HG03139 (cell line): ENCODE measurements around the gene CCDC178.

Experiments
- ATAC-seq: cut with Tn5 transposase; IDR thresholded peaks from one replicate; pipeline ENCODE4 v1.9.1; 2021; ENCODE audit not compliant: unreplicated experiment

CCDC178 gene

GRCh38 chr18:33132657-33133056 lies 307.9 kb downstream of the CCDC178 start:
- ATAC-seq: no peak

- no peak for ATAC-seq
Measured at GRCh38 chr18:33128581-33128980, 311.9 kb downstream of the CCDC178 start.

- ATAC-seq: no peak
Measured at GRCh38 chr18:33123862-33124518, 316.5 kb downstream of the CCDC178 start.

GRCh38 chr18:33116376-33116775 lies 324.1 kb downstream of the CCDC178 start:
- no peak for ATAC-seq

DNA sequence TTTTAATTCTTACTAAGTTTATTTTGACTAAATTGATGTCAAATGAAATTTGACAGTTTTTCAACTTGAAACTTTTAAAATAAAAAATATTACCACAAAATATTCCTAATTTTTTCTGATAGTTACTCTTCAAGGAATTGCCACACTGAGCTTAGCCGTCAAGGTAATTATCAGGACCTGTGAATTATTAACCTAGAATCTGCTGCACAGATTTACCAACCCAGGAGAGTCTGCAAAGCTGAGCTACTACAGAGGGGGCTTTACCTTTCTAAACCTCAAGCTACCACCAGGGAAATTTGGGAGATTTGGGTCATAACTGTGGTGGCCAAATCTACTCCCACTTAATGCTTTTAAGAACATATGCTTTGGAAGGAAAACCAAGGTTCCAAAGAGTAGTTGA lies 324.6 kb downstream of the CCDC178 start:
- ATAC-seq: no peak

- no peak for ATAC-seq
Measured at GRCh38 chr18:33115476-33115875, 325.0 kb downstream of the CCDC178 start.

DNA sequence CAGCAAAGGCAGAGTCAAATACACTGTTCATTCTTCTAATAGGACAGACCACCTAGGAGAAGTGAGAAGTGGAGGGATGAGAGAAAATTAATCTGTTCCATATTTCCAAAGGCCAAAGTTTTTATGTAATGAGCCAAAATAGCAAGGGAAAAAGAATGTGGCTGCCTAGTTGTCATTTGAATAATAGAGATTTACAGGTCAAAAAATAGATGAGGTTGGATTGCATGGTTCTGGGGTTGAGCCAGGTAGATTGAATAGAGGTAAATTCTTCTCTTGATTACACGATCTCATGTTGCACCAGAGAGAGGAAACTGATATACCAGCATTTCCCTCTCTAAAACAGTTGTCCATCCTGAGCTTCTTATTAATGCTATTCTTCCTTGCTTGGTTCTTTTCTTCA lies 325.8 kb downstream of the CCDC178 start:
- no peak for ATAC-seq

- no peak for ATAC-seq
Measured at GRCh38 chr18:33113416-33113815, 327.1 kb downstream of the CCDC178 start.

GRCh38 chr18:33107511-33107910 lies 333.0 kb downstream of the CCDC178 start:
- ATAC-seq: no peak

GRCh38 chr18:33101316-33101715 lies 339.2 kb downstream of the CCDC178 start:
- ATAC-seq: no peak

GRCh38 chr18:33099626-33100025 lies 340.9 kb downstream of the CCDC178 start:
- ATAC-seq: no peak

GRCh38 chr18:33097126-33097525 lies 343.4 kb downstream of the CCDC178 start:
- no peak for ATAC-seq

DNA sequence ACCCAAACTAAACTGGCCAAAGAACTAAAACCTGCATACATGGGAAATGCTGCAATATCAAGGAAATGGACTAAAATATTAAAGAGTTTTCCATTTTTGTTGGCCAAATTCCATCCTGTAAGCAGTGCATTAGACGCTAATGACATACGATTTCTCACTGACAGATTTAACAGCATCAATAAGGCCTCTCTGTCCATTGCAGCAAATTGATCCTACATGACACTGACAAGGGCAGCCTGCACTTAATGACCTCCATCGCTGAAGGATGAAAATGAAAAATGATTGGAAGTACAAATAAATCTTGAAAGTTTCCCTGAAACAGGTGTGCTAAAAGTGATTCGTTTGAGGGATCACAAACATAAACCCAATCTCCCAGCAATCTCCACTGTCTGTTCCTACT lies 350.1 kb downstream of the CCDC178 start:
- ATAC-seq: no peak

- no peak for ATAC-seq
Measured at GRCh38 chr18:33076601-33077000, 363.9 kb downstream of the CCDC178 start.

- no peak for ATAC-seq
Measured at GRCh38 chr18:33074125-33074524, 366.4 kb downstream of the CCDC178 start.

GRCh38 chr18:33062834-33063364 lies 377.6 kb downstream of the CCDC178 start:
- ATAC-seq: no peak

GRCh38 chr18:33052886-33053285 lies 387.6 kb downstream of the CCDC178 start:
- no peak for ATAC-seq

GRCh38 chr18:33051407-33051806 lies 389.1 kb downstream of the CCDC178 start:
- ATAC-seq: no peak

GRCh38 chr18:33040213-33040612 lies 400.3 kb downstream of the CCDC178 start:
- ATAC-seq: no peak

DNA sequence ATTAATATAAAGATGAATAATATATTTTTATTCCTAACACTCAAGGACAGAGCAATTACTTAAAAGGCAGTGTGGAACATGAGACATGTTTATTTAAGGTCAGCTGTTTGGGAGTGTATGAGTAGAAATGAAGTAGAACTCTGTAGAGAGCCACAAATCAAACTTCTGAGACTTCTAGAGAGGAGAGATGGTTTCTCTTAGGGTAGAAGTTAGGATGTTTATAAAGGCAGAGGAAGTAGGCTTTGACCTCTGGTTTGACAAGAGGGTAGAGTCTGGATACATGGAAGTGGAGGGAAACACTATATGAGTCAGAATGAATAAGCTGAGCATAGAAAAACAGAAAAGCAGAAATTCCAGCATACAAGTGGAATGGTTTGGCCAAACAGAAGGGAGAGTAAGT lies 405.6 kb downstream of the CCDC178 start:
- no peak for ATAC-seq

DNA sequence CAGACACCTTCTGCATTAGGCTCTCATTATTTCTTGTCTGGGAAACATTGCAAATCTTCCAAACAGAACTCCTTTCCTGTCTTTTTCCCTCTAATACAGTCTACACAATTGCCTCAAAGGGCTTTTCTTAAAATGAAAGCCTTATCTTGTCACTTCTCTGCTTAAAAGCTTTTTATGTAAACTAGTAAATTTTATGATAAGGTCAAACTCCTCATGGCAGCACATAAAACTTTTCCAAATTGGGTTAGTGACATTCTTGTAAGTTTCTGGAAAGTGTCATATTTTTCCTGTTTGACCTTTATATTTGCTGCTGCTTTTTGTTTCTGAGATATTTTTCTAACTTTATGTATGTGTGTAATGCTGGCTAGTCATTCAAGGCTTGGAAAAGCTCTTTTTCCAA lies 406.3 kb downstream of the CCDC178 start:
- no peak for ATAC-seq

GRCh38 chr18:33022370-33022769 lies 418.2 kb downstream of the CCDC178 start:
- no peak for ATAC-seq

DNA sequence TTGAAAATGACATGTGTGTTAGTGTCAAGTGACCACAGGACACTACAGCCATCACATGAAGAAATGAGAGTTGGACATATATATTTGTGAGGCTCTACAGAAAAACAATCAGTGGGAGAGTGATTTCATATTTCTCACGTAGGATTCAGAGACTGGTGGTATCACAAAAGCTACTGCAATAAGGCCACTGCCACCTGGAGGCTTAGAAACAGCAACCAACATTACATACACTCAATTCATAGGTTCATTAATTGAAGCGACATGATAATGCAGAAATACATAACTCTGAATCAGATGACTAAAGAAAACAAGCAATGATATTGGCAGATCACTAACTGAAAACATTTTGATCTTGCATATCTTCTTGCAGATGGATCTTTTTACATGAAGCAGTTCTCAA lies 419.6 kb downstream of the CCDC178 start:
- ATAC-seq: no peak
